Ishikawa (cell line): Measurements from ENCODE around the gene SPOP.
A peak's percentile ranks its signal among the peaks of the same experiment; 100 is the strongest.

ENCODE experiments used
- CEBPB ChIP-seq: IDR thresholded peaks from 2 replicates; pipeline ENCODE4 v1.6.1; 2012
- CREB1 ChIP-seq: IDR thresholded peaks from 2 replicates; pipeline ENCODE4 v1.6.1; 2012; ENCODE audit warnings: low read depth
- EGR1 ChIP-seq: IDR thresholded peaks from 2 replicates; pipeline ENCODE4 v1.6.1; 2012
- EP300 ChIP-seq: IDR thresholded peaks from 2 replicates; pipeline ENCODE4 v1.6.1; 2012; ENCODE audit warnings: borderline replicate concordance
- FOXM1 ChIP-seq: IDR thresholded peaks from 2 replicates; pipeline ENCODE4 v1.6.1; 2012; ENCODE audit warnings: low read depth, borderline replicate concordance
- MAX ChIP-seq: IDR thresholded peaks from 2 replicates; pipeline ENCODE4 v1.6.1; 2012
- NFIC ChIP-seq: IDR thresholded peaks from 2 replicates; pipeline ENCODE4 v1.6.1; 2012
- RAD21 ChIP-seq: IDR thresholded peaks from 2 replicates; pipeline ENCODE4 v1.6.1; 2012; ENCODE audit warnings: low read depth
- REST ChIP-seq: IDR thresholded peaks from 2 replicates; pipeline ENCODE4 v1.6.1; 2012; ENCODE audit warnings: low read depth, mild to moderate bottlenecking
- TAF1 ChIP-seq: IDR thresholded peaks from 2 replicates; pipeline ENCODE4 v1.6.1; 2012; ENCODE audit warnings: low read depth, mild to moderate bottlenecking
- TCF12 ChIP-seq: IDR thresholded peaks from 2 replicates; pipeline ENCODE4 v1.6.1; 2012; ENCODE audit warnings: low read depth
- TEAD4 ChIP-seq: IDR thresholded peaks from 2 replicates; pipeline ENCODE4 v1.6.1; 2012
- USF1 ChIP-seq: IDR thresholded peaks from 2 replicates; pipeline ENCODE4 v1.6.1; 2012
- YY1 ChIP-seq: IDR thresholded peaks from 2 replicates; pipeline ENCODE4 v1.6.1; 2012; ENCODE audit warnings: low read depth
- ZBTB7A ChIP-seq: IDR thresholded peaks from 2 replicates; pipeline ENCODE4 v1.6.1; 2012; ENCODE audit warnings: low read depth

The SPOP gene

GRCh38 chr17:49677933-49678847 is at the start of gene SPOP:
Gene SPOP (minus strand): TSS chr17:49678097. CDS start chr17:49622810, 55,287 bp downstream.
- TF ChIP-seq FOXM1 = no peak
- TF ChIP-seq TEAD4 = no peak
- TF ChIP-seq CREB1 = peak; percentile 72
- peak; percentile 50; the same call in 1 of the 2 replicates for TF ChIP-seq TCF12
- peak; percentile 86; the same call in 1 of the 2 replicates for TF ChIP-seq ZBTB7A
- 0 out of 2 replicates have a peak, but pooled peaks have one; percentile 10 for TF ChIP-seq NFIC
- no peak for TF ChIP-seq REST
- peak; percentile 31; the same call in 1 of the 2 replicates for TF ChIP-seq TAF1
- no peak for TF ChIP-seq RAD21
- peak; percentile 100 for TF ChIP-seq MAX
- no peak for TF ChIP-seq USF1

- TF ChIP-seq USF1 (no peak), CREB1 (no peak), EGR1 (no peak), RAD21 (no peak), YY1 (no peak), EP300 (no peak), MAX (no peak), CEBPB (no peak)
These were observed 49.5 kb upstream of the SPOP start for GRCh38 chr17:49727380-49727779.

- no peak for TF ChIP-seq YY1
- TF ChIP-seq REST = no peak
- TF ChIP-seq TAF1 = no peak
- no peak for TF ChIP-seq TEAD4
- no peak for TF ChIP-seq EP300
- TF ChIP-seq EGR1 = no peak
- TF ChIP-seq FOXM1 = no peak
- TF ChIP-seq RAD21 = no peak
- TF ChIP-seq USF1 = no peak
These were observed 47.7 kb upstream of the SPOP start for GRCh38 chr17:49725452-49726130.

GRCh38 chr17:49723423-49723822 is 45.5 kb upstream of the SPOP start:
- no peak for TF ChIP-seq TEAD4
- no peak for TF ChIP-seq TCF12
- TF ChIP-seq EP300 = no peak
- TF ChIP-seq CREB1 = no peak
- no peak for TF ChIP-seq EGR1
- TF ChIP-seq NFIC = no peak
- TF ChIP-seq RAD21 = no peak
- no peak for TF ChIP-seq TAF1
- no peak for TF ChIP-seq MAX
- no peak for TF ChIP-seq FOXM1
- TF ChIP-seq ZBTB7A = no peak
- TF ChIP-seq CEBPB = no peak
- no peak for TF ChIP-seq REST
- TF ChIP-seq YY1 = no peak
- no peak for TF ChIP-seq USF1
